GM18507 (cell line): Measurements from ENCODE around the gene SLC26A11.
"Not testable (repeated sequence)": the region's sequence is repeated elsewhere in the genome, so short reads cannot be mapped to it uniquely, and the experiment has no call there.

ENCODE experiments used
- DNase-seq: peaks from one replicate; pipeline ENCODE4 v3.0.0; 2011; ENCODE audit warnings: low read depth; ENCODE audit not compliant: insufficient read length; ENCODE audit errors: extremely low spot score
- FAIRE-seq: peaks from 2 replicates; lab custom pipeline; 2011; peaks lifted over from hg19 to GRCh38; lab: Jason Lieb, UNC

The SLC26A11 gene

DNA sequence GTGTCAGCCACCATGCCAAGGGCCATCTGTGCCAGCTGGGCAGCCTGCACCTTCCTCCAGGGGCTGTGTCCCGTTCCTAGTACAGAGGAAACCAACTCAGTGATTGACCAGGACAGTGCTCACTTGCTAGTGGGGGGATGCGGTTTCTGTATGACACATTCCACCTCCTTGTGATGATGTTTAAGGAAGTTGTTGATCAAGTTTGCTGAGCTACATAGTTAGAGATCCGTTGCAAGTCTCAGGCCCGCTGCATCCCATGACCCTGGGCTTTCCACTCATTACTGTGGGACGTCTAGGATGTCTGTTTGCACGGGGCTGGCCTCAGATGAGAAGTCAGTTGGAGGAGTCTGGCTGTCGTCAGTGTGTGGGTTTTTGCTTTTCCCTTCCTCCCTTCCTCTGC lies 74.0 kb downstream of the SLC26A11 start:
- no peak for DNase-seq
- no peak for FAIRE-seq

DNA sequence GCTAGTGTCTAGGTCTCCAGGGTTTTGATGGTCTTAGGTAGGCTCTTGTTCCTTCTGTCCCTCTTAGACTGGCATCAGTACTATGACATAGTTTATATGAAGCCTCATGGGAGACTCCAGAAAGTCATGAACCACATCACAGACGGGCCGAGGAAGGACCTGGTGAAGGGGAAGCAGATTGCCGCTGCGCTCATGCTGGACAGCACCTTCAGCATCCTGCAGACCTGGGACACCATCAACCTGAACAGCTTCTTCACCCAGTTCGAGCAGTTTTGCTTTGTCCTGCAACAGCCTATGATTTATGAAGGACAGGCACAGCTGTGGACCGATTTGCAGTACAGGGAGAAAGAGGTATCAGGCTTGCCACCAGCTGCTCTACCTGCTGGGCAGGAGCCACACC lies 74.4 kb downstream of the SLC26A11 start:
- FAIRE-seq (no peak), DNase-seq (no peak)

DNA sequence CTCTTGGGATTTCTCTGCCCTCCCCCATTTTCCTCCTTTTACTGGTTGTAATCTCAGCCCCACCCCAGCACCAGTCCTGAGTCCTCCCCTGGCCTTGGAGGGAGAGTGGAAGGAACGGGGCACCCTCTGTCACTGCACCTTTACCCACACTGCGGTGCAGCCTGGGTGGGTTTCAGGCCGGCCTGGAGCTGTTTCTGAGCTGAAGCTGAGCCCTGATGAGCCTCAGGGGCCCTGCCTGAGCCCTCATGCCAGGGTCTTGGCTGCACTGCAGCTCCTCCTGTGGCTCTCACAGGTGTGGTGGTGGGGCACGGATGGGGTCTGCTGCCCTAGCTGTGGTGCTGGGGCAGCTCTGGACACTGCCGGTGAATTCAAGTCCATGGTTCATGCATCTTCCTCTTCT lies 74.9 kb downstream of the SLC26A11 start:
- FAIRE-seq: no peak
- no peak for DNase-seq

DNA sequence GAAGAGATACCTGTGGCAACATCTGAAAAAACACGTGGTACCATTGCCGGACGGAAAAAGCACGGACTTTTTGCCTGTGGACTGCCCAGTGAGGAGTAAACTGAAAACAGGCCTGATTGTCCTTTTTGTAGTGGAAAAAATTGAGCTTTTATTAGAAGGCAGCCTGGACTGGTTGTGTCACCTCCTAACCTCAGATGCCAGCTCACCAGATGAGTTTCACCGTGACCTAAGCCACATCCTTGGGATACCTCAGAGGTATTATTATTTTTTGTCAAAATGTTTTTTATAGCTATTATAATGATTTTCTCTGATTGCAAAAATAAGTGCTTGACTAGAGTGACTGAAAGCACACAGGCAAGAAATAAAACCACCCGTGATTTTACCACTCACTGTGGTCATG lies 75.3 kb downstream of the SLC26A11 start:
- FAIRE-seq (no peak), DNase-seq (no peak)

DNA sequence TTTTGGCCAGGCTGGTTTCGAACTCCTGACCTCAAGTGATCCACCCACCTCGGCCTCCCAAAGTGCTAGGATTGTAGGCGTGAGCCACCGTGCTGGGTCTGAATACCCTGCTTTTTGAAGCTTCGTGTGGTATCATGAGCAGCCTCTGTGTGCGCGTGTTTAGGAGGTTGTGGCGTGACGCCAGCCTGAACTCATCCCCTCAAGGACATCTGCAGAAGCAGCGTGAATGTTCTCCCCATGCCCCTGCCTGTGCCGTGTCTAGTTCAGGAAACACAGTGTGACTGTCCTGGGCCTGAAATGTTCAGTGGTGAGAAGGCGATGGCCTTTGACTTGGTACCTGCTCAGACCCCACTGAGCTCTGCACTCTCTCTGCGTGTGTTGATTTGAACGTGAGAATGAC lies 76.0 kb downstream of the SLC26A11 start:
- DNase-seq (no peak), FAIRE-seq (no peak)

DNA sequence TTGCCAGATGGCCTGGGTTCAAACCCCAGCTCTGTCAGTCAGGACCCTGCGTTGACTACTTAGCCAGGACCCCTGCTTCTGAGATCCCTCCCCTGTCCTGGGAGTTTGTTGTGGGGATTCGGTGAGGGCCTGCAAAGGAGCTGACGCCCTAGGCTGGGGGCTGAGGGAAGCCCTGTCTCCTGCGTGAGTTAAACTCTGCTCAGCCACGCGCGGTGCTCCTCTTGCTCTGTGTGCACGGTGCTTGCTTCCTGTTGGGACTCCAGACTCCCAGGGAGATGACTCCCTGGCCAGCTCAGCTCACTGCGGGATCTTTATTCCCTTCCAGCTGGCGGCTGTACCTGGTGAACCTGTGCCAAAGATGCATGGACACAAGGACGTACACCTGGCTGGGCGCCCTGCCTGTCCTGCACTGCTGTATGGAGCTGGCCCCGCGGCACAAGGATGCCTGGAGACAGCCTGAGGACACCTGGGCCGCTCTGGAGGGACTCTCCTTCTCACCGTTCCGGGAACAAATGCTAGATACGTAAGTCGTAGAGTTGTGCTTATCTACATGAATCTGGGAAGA lies 77.9 kb downstream of the SLC26A11 start:
- FAIRE-seq (no peak), DNase-seq (no peak)

DNA sequence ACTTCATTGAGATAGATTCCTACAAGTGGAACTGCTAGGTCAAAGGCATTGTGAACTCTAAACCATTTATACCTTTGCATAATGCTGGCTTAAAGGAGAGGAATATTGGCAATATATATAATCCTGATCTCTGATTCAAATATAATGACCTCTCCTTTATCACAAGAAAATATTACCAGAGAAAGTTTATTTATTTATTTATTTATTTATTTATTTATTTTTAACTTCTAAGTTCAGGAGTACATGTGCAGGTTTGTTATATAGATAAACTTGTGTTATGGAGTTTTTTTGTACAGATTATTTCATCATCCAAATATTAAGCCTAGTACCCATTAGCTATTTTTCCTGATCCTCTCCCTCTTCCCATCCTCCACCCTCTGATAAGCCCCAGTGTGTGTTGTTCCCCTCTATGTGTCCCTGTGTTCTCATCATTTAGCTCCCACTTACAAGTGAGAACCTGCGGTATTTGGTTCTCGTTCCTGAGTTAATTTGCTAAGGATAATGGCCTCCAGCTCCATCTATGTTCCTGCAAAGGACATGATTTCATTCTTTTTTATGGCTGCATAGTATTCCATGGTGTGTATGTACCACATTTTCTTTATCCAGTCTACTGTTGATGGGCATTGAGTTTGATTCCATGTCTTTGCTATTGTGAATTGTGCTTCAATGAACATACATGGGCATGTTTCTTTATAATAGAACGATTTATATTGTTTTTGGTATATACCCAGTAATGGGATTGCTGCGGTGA lies 79.3 kb downstream of the SLC26A11 start:
- DNase-seq, FAIRE-seq: not testable (repeated sequence)

DNA sequence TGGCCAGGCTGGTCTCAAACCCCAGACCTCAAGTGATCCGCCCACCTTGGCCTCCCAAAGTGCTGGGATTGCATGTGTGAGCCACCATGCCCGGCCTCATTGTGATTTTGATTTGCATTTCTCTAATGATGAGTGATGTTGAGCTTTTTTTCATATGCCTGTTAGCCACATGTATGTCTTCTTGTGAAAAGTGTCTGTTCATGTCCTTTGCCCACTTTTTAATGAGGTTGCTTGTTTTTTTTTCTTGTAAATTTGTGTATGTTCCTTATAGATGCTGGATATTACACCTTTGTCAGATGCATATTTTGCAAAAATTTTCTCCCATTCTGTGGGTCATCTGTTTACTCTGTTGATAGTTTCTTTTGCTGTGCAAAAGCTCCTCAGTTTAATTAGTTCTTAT lies 80.5 kb downstream of the SLC26A11 start:
- FAIRE-seq, DNase-seq: not testable (repeated sequence)
